Measurements from ENCODE around the gene ZMYM1. TPM values are rescaled to one million over a fixed set of nuclear protein-coding genes. Genes with fewer than 3 reads are reported as not detected.

Gene ZMYM1
- total and polyA plus RNA-seq, 2 of the 8 experiments (the other 6 are each of a cell fraction or from before 2014, with no cell fraction given) = 10.0 to 41.3 TPM

- no peak for TF ChIP-seq CHD7 (IDR thresholded peaks at IDR 0.05; ENCODE audit: insufficient replicate concordance, low read length)
- TF ChIP-seq RBBP5 (IDR thresholded peaks at IDR 0.05; ENCODE audit: borderline replicate concordance, low read depth, low read length) = no peak
- no peak for TF ChIP-seq TEAD4 (IDR thresholded peaks at IDR 0.05; ENCODE audit: low read depth, low read length)
- no peak for TF ChIP-seq NANOG (IDR thresholded peaks at IDR 0.05; ENCODE audit: insufficient read depth, low read depth, low read length, poor library complexity, severe bottlenecking)
- no peak for TF ChIP-seq CTBP2 (IDR thresholded peaks at IDR 0.05; ENCODE audit: borderline replicate concordance, insufficient read depth, insufficient read length, low read length)
- TF ChIP-seq RAD21 (IDR thresholded peaks at IDR 0.05 in 1 of 2, conservative IDR thresholded peaks at IDR 0.05 in 1 of 2; ENCODE audit: low read depth in 2 of 2, low read length in 2 of 2) = no peak
Measured at GRCh38 chr1:35030338-35030737, 48.8 kb upstream of the ZMYM1 start (continued).
